Trophoblast cell (in vitro differentiated cells and primary cell): ENCODE data around the gene FCN3.

Experiments used
- DNase-seq, 2 donors: peaks; one replicate each; pipeline ENCODE4 v3.0.0-alpha.2; 2016
- H2AFZ ChIP-seq: 2 replicates; pipeline ENCODE4 v1.6.1; 2013; ENCODE audit warnings: low read length, moderate library complexity, mild to moderate bottlenecking; ENCODE audit not compliant: insufficient read depth, poor library complexity
- H2AK5ac ChIP-seq: 2 replicates; pipeline ENCODE4 v1.6.1; 2013; ENCODE audit warnings: mild to moderate bottlenecking, low read length
- H2BK120ac ChIP-seq: 2 replicates; pipeline ENCODE4 v1.6.1; 2013; ENCODE audit warnings: low read length, mild to moderate bottlenecking, moderate library complexity; ENCODE audit not compliant: insufficient read depth, poor library complexity
- H2BK12ac ChIP-seq: 2 replicates; pipeline ENCODE4 v1.6.1; 2013; ENCODE audit warnings: mild to moderate bottlenecking, low read length, moderate library complexity
- H2BK5ac ChIP-seq: 2 replicates; pipeline ENCODE4 v1.6.1; 2013; ENCODE audit warnings: low read length, low read depth, moderate library complexity, mild to moderate bottlenecking; ENCODE audit not compliant: poor library complexity
- H3K14ac ChIP-seq: 2 replicates; pipeline ENCODE4 v1.6.1; 2013; ENCODE audit warnings: mild to moderate bottlenecking, low read length
- H3K18ac ChIP-seq: 2 replicates; pipeline ENCODE4 v1.6.1; 2013; ENCODE audit warnings: mild to moderate bottlenecking, low read length
- H3K23ac ChIP-seq: 2 replicates; pipeline ENCODE4 v1.6.1; 2013; ENCODE audit warnings: low read length
- H3K27ac ChIP-seq: 2 replicates; pipeline ENCODE4 v1.5.1; 2013; ENCODE audit warnings: low read depth, mild to moderate bottlenecking, inconsistent platforms, low read length, moderate library complexity
- H3K27me3 ChIP-seq: 2 replicates; pipeline ENCODE4 v1.6.1; 2013; ENCODE audit warnings: inconsistent platforms, mild to moderate bottlenecking, low read length, moderate library complexity; ENCODE audit not compliant: insufficient read depth
- H3K36me3 ChIP-seq, 2 experiments: 1 replicate in 1 of 2; 2 replicates in 1 of 2; pipeline ENCODE4 v1.6.1; 2013; ENCODE audit warnings: low read length in 2 of 2, mild to moderate bottlenecking in 2 of 2, moderate library complexity in 1 of 2; ENCODE audit not compliant: insufficient read depth in 2 of 2, control insufficient read depth in 1 of 2
- H3K4ac ChIP-seq: 2 replicates; pipeline ENCODE4 v1.6.1; 2013; ENCODE audit warnings: low read depth, mild to moderate bottlenecking, low read length, moderate library complexity
- H3K4me1 ChIP-seq, 2 experiments: 1 replicate in 1 of 2; 2 replicates in 1 of 2; pipeline ENCODE4 v1.6.1; 2013; ENCODE audit warnings: low read length in 2 of 2, mild to moderate bottlenecking in 2 of 2, moderate library complexity in 1 of 2; ENCODE audit not compliant: insufficient read depth in 2 of 2, control insufficient read depth in 1 of 2
- H3K4me2 ChIP-seq: 2 replicates; pipeline ENCODE4 v1.6.1; 2013; ENCODE audit warnings: inconsistent platforms, mild to moderate bottlenecking, low read length, moderate library complexity
- H3K4me3 ChIP-seq: 2 replicates; pipeline ENCODE4 v1.5.1; 2013; ENCODE audit warnings: mild to moderate bottlenecking, low read depth, low read length, inconsistent platforms
- H3K79me1 ChIP-seq: one replicate; pipeline ENCODE4 v1.6.1; 2013; ENCODE audit warnings: low read length
- H3K79me2 ChIP-seq: 2 replicates; pipeline ENCODE4 v1.6.1; 2013; ENCODE audit warnings: low read length, mild to moderate bottlenecking; ENCODE audit not compliant: control insufficient read depth, insufficient read depth, poor library complexity
- H3K9ac ChIP-seq: 2 replicates; pipeline ENCODE4 v1.6.1; 2013; ENCODE audit warnings: mild to moderate bottlenecking, low read length
- H3K9me3 ChIP-seq: 2 replicates; pipeline ENCODE4 v1.6.1; 2013; ENCODE audit warnings: low read depth, mild to moderate bottlenecking, control low read depth, inconsistent platforms, low read length; ENCODE audit not compliant: insufficient read depth
- H4K12ac ChIP-seq: 2 replicates; pipeline ENCODE4 v1.6.1; 2013; ENCODE audit warnings: low read depth, mild to moderate bottlenecking, low read length, moderate library complexity
- H4K8ac ChIP-seq: 2 replicates; pipeline ENCODE4 v1.6.1; 2013; ENCODE audit warnings: low read depth, mild to moderate bottlenecking, low read length, moderate library complexity
- H4K91ac ChIP-seq: one replicate; pipeline ENCODE4 v1.6.1; 2013; ENCODE audit warnings: low read depth, mild to moderate bottlenecking, low read length, moderate library complexity
- WGBS: extraction: QIAGEN DNeasy Blood & Tissue Kit; methylation state at CpG from one replicate; pipeline ENCODE4 v1.1.7; 2013; ENCODE audit warnings: missing lambda C conversion rate; ENCODE audit not compliant: insufficient read length, insufficient coverage; ENCODE audit errors: extremely low coverage; 5-methylcytosine and 5-hydroxymethylcytosine counted together

The FCN3 gene

DNA sequence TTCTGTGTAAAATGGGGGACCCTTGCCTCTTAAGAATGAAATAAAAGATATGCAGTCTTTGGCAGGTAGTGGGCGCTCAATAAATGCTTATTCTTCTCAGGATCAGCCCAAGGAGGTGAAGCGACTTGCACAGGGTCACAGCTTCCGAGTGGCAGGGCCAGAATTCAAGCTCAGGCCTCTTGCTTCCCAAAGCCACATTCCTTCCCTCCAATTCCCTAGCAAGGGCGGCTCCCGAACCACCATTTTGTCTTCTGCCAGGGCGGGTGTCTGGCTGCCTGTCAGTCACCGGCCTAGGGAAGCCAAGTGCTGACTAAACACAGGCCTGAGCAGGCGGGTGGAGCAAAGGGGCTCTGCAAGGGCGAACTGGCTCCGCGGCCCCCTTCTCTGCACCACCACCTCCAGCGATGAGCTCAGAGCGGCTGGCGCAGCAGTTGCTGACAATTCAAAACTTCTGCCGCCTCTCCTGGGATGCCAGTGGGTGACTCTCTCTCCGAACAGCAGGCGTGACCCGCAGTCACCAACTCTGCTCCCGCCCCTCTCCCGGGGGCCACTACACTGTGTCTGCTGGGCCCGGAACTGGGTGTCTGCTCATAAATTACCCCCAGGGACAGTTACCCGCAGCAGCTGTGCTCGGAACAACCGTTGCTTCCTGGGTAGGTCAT lies 28.6 kb upstream of the FCN3 start:
- Histone ChIP-seq H3K9ac (no peak overlapping the region), H3K23ac (no peak overlapping the region), H3K18ac (no peak overlapping the region), H2BK12ac (no peak overlapping the region), H3K4me3 (no peak overlapping the region), H2BK5ac (no peak overlapping the region), H3K27me3 (no peaks in the 10 kb centered on the region), H3K4ac (no peak overlapping the region), H4K91ac (no peak overlapping the region), H2AK5ac (no peak overlapping the region), H2BK120ac (no peak overlapping the region), H4K12ac (no peak overlapping the region), H4K8ac (no peak overlapping the region), H3K4me1 (peaks cover 11 to 23% of the 10 kb centered on the region in 2 experiments), H3K4me2 (no peak overlapping the region), H3K27ac (peak overlapping the region; percentile 1), H3K36me3 (peaks cover 10 to 15% of the 10 kb centered on the region in 2 experiments), H3K79me1 (peaks cover 4% of the 10 kb centered on the region), H3K9me3 (peaks cover 4% of the 10 kb centered on the region), H2AFZ (no peak overlapping the region), H3K14ac (no peak overlapping the region), H3K79me2 (no peaks in the 10 kb centered on the region)
- no CpG with 5 or more reads among the region's 24 CpGs for WGBS
- peak; percentile 85 to 92 for DNase-seq

DNA sequence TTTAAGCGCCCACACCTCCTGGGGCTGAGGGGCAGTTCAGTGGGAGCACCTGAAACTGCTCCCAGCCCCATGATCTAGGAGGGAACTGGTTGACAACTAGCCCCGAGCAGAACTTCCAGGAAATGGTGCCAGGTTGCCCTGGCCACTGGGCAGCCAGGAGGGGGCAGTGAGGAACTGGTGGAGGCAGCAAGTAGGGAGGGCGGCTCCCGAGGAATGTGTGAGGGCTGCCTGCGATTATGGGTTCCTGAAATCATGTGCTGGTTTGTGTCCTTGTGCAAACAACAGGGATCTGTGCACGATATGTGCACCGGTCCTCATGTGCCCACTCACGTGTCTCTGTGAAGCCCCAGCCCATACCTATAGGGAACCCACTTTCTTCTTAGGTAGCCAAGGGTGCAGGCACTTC lies 27.7 kb upstream of the FCN3 start:
- H2AFZ ChIP-seq, result no peak overlapping the region
- H4K8ac ChIP-seq, result peak overlapping the region; percentile 19
- H3K27ac ChIP-seq, result no peak overlapping the region

DNA sequence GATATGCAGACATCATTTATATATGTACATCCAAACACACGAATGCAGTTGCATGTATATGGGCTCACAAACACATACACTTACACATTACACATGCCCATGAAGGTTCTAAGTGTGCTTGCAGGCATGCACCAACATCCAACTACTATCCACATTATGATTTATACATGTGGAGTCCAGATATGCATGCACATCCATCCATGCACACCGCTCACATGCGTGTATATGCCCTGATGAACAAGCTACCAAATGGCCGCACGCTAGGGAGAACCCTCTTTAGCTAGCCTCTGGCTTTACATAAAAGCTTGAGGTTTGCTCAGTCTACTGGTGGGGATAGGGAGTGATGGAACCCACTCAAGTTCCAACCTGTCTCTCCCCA lies 26.3 kb upstream of the FCN3 start:
- H4K91ac ChIP-seq, result no peak overlapping the region
- peaks cover 11 to 20% of the 10 kb centered on the region in 2 experiments for H3K4me1 ChIP-seq
- H2AFZ ChIP-seq, result no peak overlapping the region
- no peak overlapping the region for H3K23ac ChIP-seq
- no peak overlapping the region for H3K27ac ChIP-seq
- peaks cover 4% of the 10 kb centered on the region for H3K79me1 ChIP-seq
- H3K4me2 ChIP-seq, result no peak overlapping the region
- H3K14ac ChIP-seq, result no peak overlapping the region
- H2BK12ac ChIP-seq, result no peak overlapping the region
- no peak overlapping the region for H4K8ac ChIP-seq
- H2AK5ac ChIP-seq, result no peak overlapping the region
- no peak overlapping the region for H2BK5ac ChIP-seq
- H4K12ac ChIP-seq, result no peak overlapping the region
- H3K4ac ChIP-seq, result no peak overlapping the region
- no CpG with 5 or more reads among the region's 5 CpGs for WGBS
- no peak overlapping the region for H2BK120ac ChIP-seq
- H3K36me3 ChIP-seq, result no peaks in the 10 kb centered on the region
- H3K27me3 ChIP-seq, result no peaks in the 10 kb centered on the region
- H3K9ac ChIP-seq, result no peak overlapping the region
- H3K79me2 ChIP-seq, result no peaks in the 10 kb centered on the region
- H3K18ac ChIP-seq, result no peak overlapping the region
- H3K9me3 ChIP-seq, result peaks cover 4% of the 10 kb centered on the region
- DNase-seq, result no peak
- H3K4me3 ChIP-seq, result no peak overlapping the region

More for the DNA sequence above, 27.7 kb upstream of the FCN3 start:
- peaks cover 5 to 6% of the 10 kb centered on the region in 2 experiments for H3K36me3 ChIP-seq
- H3K4me1 ChIP-seq, result peaks cover 11 to 23% of the 10 kb centered on the region in 2 experiments
- H2AK5ac ChIP-seq, result no peak overlapping the region
- no CpG with 5 or more reads among the region's 8 CpGs for WGBS
- no peaks in the 10 kb centered on the region for H3K79me2 ChIP-seq
- peak in 1 of 2 donors; percentile 33 for DNase-seq
- peaks cover 4% of the 10 kb centered on the region for H3K79me1 ChIP-seq
- H3K23ac ChIP-seq, result no peak overlapping the region
- no peak overlapping the region for H3K4me3 ChIP-seq
- H3K27me3 ChIP-seq, result no peaks in the 10 kb centered on the region
- no peak overlapping the region for H3K14ac ChIP-seq
- no peak overlapping the region for H3K18ac ChIP-seq
- peak overlapping the region; percentile 16 for H4K91ac ChIP-seq
- no peak overlapping the region for H3K4ac ChIP-seq
- H2BK12ac ChIP-seq, result no peak overlapping the region
- H2BK120ac ChIP-seq, result no peak overlapping the region
- no peak overlapping the region for H3K9ac ChIP-seq
- no peak overlapping the region for H4K12ac ChIP-seq
- no peak overlapping the region for H2BK5ac ChIP-seq
- H3K4me2 ChIP-seq, result no peak overlapping the region
- peaks cover 4% of the 10 kb centered on the region for H3K9me3 ChIP-seq

DNA sequence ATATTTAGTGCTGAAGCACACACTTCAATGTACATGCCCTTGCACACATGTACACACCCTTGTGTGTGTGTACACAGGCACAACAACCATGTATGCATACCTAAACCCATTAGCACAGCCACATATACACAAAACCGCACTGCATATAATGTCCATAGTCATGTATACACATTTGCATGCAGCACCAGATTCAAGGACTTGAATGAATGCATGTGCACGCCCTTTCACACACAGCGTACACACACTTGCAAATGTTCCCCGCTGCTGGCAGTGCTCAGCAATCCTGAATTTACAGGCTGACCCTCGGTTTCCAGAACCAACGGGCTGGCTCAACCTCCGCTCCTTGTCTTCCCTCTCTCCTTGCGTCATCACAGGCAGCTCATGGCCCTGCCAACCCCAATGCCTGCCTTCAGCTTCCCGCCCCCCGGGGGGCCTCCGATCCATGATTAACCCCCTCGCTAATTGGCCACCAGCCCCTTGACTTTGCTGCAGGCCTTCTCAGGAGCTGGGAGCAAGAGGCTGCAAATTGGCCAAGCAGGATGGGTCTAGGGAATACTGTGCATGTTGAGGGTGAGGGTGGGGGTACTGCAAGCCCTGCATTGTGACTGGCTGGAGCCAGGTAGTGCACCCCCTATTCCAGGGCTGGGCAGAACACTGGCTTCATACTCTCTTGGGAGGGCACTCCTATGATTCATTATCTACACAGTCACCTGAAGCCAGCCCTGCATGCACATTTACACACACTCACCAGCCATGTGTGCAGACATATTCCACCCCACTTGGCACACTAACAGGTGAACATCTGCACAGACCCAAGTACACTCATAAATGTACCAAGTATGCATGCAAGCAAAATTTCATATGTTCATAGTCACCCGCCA lies 25.7 kb upstream of the FCN3 start:
- Histone ChIP-seq H3K79me1 (peaks cover 4% of the 10 kb centered on the region), H4K8ac (no peak overlapping the region), H4K12ac (no peak overlapping the region), H2AK5ac (no peak overlapping the region), H3K14ac (no peak overlapping the region), H3K27ac (no peak overlapping the region), H3K4me3 (no peak overlapping the region), H2BK120ac (no peak overlapping the region), H2AFZ (no peak overlapping the region), H3K79me2 (no peaks in the 10 kb centered on the region), H3K9ac (no peak overlapping the region), H3K27me3 (no peaks in the 10 kb centered on the region), H3K36me3 (no peaks in the 10 kb centered on the region), H3K18ac (no peak overlapping the region), H2BK12ac (no peak overlapping the region), H3K4me2 (no peak overlapping the region), H4K91ac (no peak overlapping the region), H2BK5ac (no peak overlapping the region), H3K23ac (no peak overlapping the region), H3K4me1 (peaks cover 11 to 18% of the 10 kb centered on the region in 2 experiments), H3K4ac (no peak overlapping the region), H3K9me3 (peaks cover 4% of the 10 kb centered on the region)
- DNase-seq, result no peak
- no CpG with 5 or more reads among the region's 13 CpGs for WGBS
